Activated CD4-positive, CD25-positive, alpha-beta regulatory T cell treated with anti-CD3 and anti-CD28 coated beads, Interleukin-2, amount 50 U/mL, for 72 hours (primary cell): Measurements from ENCODE around the gene CEP135.

ENCODE experiments used
- DNase-seq: peaks from one replicate; pipeline ENCODE4 v3.0.0; 2021

CEP135 gene

GRCh38 chr4:56080384-56080783 lies 131.6 kb downstream of the CEP135 start:
- no peak for DNase-seq

- DNase-seq: no peak
Measured at GRCh38 chr4:56082829-56083228, 134.1 kb downstream of the CEP135 start.
